Left forelimb (tissue), 1 donor: Measurements from ENCODE around the gene RER1.

Experiments used
- DNase-seq: peaks from one replicate; pipeline ENCODE4 v3.0.0-alpha.2; 2018; ENCODE audit warnings: low spot score

The RER1 gene

DNA sequence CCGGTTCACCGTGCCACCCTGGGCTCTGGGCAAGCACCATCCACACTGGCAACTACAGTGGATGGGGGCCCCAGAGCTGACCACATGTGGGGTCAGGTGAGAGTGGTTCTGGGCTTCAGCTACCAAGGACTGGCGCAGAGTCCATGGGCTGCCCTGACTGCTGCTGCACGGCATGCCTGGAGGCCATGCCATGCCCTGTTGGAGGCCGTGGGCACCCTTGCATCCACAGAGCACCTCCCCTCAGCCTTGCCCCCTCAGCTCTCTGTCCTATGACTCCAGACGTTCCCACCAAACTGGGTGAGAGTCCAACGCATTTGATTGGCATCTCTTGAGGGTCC is 15.7 kb upstream of the RER1 start:
- DNase-seq: no peak

DNA sequence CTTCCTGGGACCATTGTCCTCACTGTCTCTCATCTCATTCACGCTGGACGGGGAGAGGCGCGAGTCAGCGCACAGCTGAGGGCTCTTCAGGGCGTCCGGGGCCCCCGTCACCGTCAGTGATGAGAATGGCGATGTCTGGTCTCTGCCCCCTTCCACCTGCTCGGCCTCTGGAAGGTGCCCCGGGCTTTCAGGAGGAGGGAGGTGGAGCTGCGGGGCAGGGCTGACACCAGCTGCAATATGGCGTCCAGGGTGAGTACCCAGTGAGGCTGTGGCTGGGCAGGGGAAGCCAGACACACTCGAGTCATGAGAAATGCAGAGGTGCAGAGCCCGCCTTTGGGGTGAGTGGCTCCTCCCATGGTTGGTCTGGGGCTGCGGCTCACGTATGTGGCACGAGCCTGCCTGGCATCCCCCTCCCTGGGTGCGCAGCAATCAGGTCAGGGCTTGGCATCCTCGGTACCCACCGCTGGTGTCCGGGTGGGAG is 15.3 kb upstream of the RER1 start:
- DNase-seq: peak; percentile 61

DNA sequence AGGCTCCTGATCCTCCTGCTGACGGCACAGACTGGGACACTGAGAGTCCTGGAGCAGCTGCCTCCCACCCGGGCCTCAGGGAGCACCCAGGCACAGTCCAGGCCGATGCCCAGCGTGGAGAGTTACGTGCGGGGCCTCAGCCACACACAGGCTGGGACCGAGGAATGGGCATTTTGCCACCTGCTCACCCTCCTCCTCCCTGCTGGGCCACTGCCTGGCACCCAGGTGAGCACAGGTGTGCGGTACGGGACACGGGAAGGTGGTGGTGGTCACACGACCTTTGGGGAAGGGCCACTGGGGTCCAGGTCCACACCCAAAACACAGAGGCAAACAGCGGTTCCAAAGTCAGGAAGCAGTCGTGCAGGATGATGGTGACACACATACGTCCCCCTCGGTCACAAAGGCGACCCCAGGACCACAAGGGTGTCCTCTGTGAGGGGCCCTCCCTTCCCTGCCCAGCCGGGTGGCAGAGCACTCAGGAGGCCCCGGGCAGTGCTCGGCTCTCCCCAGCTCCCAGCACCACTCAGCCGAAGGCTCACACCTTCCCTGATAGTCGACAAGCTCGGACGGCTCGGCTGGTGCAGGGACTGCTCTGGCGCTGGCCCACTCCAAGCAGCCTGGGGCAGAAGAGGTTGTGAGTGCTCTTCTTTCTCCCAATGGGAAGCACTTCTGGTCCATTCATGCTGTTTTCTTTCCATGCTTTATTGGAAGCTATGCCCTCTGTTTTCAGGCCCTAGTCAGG is 14.5 kb upstream of the RER1 start:
- no peak for DNase-seq

GRCh38 chr1:2377751-2378440 is 13.7 kb upstream of the RER1 start:
- no peak for DNase-seq

- DNase-seq: no peak
Observed at GRCh38 chr1:2378441-2378851, 13.2 kb upstream of the RER1 start.

GRCh38 chr1:2378956-2379732 is 12.5 kb upstream of the RER1 start:
- no peak for DNase-seq

- no peak for DNase-seq
Observed at GRCh38 chr1:2379733-2380404, 11.8 kb upstream of the RER1 start.

GRCh38 chr1:2380816-2381591 is 10.6 kb upstream of the RER1 start:
- no peak for DNase-seq

- peak; percentile 91 for DNase-seq
Observed at GRCh38 chr1:2381741-2382620, 9.7 kb upstream of the RER1 start.

- no peak for DNase-seq
Observed at GRCh38 chr1:2382621-2383361, 8.8 kb upstream of the RER1 start.

GRCh38 chr1:2383576-2383975 is 8.1 kb upstream of the RER1 start:
- no peak for DNase-seq

DNA sequence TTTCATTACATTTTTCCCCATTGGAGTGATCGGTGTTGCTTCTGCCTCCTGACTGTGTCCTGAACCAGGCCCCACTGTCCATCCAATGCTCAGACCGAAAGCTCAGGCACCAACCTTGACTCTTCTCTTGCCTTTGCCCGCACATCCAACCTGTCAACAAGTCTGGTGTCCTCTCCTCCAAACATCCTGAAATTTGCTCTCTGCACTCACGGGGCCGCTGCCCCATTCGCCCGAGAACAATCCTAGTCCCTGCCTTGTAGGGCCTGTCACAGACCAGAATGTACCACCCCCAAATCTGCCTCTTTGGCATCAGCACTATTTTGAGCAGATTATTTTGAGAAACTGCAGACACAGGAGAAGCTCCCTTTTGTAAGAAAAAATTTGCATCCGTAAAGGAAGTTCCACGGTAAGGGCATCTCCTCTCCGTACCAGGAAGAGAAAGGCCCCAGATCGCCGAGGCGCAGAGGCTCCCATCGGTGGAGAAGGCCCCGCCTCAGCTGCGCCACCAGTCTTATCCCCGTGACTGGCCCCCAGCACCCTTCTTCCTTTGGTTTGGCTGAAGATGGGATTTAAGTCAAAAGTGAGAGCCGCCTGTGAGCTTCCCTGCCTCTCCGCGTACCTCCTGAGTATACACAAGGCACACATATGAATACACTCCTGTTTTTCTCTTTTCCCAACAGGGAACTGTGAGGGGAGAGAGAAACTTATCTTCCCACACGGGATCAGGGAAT is 7.3 kb upstream of the RER1 start:
- no peak for DNase-seq

GRCh38 chr1:2384941-2385481 is 6.6 kb upstream of the RER1 start:
- no peak for DNase-seq

DNA sequence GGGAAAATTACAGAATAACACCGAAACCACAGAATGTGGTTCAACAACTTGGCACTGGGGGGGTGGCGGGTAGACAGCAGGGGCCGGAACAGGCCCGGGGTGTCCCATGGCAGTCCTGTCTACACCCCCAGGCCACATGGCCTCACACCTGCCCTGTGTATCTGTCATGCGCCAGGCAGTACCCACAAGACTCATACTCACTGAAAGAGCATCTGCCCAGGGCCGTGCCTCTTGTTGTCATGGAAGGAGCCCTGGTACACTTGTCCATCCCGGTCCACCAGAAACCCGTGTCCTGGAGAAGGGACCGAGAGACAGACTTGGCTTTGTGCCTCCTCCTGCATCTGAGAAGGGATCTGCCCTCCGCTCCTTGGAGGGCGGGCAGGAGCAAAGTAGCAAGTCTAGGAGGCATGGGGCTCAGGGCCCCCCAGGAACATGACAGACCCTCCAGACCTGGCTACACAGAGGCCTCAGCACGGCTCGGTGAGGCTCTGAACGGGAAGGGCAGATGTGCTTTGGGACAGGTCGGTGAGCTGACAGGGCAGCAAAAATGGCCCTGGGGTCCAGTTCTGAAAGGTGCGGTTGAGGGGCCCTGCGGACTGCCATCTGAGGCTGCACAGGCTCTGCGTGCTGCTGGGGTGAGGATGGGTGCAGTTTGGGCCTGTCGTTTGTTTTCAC is 5.9 kb upstream of the RER1 start:
- no peak for DNase-seq

- no peak for DNase-seq
Observed at GRCh38 chr1:2386636-2387611, 4.7 kb upstream of the RER1 start.

- DNase-seq: no peak
Observed at GRCh38 chr1:2388004-2388913, 3.4 kb upstream of the RER1 start.
